Skeletal muscle tissue (tissue), 4 donors: Measurements from ENCODE around the gene KRTAP4-7. TPM values are rescaled to one million over a fixed set of nuclear protein-coding genes. Genes with fewer than 3 reads are reported as not detected.
"Not testable (repeated sequence)": the region's sequence is repeated elsewhere in the genome, so short reads cannot be mapped to it uniquely, and the experiment has no call there.

Experiments used
- H3K27ac ChIP-seq: one replicate; pipeline ENCODE4 v1.7.0; 2013; ENCODE audit warnings: mild to moderate bottlenecking, low read depth, low read length, inconsistent platforms
- H3K27me3 ChIP-seq, 3 donors: one replicate each; pipeline ENCODE4 v1.7.0; 2013; ENCODE audit warnings: low read length in 3 of 3; ENCODE audit not compliant: control insufficient read depth in 3 of 3, insufficient read depth in 3 of 3
- H3K36me3 ChIP-seq, 3 donors: one replicate each; pipeline ENCODE4 v1.7.0; 2013; ENCODE audit warnings: low read length in 3 of 3; ENCODE audit not compliant: control insufficient read depth in 3 of 3, insufficient read depth in 3 of 3
- H3K4me1 ChIP-seq, 3 donors: one replicate each; pipeline ENCODE4 v1.7.0; 2013; ENCODE audit warnings: low read length in 3 of 3, mild to moderate bottlenecking in 3 of 3; ENCODE audit not compliant: control insufficient read depth in 3 of 3, insufficient read depth in 3 of 3
- H3K4me3 ChIP-seq, 3 donors: one replicate each; pipeline ENCODE4 v1.7.0; 2013; ENCODE audit warnings: low read length in 3 of 3
- H3K9ac ChIP-seq, 3 donors: one replicate each; pipeline ENCODE4 v1.7.0; 2013; ENCODE audit warnings: low read length in 3 of 3, mild to moderate bottlenecking in 3 of 3, moderate library complexity in 2 of 3, low read depth in 1 of 3
- H3K9me3 ChIP-seq, 3 donors: one replicate each; pipeline ENCODE4 v1.7.0; 2013; ENCODE audit warnings: low read length in 3 of 3; ENCODE audit not compliant: control insufficient read depth in 3 of 3
- total RNA-seq: library from RNA; depleted of rRNA; stranded (reverse); fragments of >200 nt; gene quantifications from one replicate; pipeline ENCODE4 v1.2.3, GENCODE V29; 2014
- donor health status: Osteomylitis.

The KRTAP4-7 gene
- total RNA-seq, 1 donor from 2014 or later: not detected

- not testable (repeated sequence) for H3K36me3 ChIP-seq, H3K4me1 ChIP-seq, H3K9ac ChIP-seq, H3K27ac ChIP-seq, H3K9me3 ChIP-seq, H3K27me3 ChIP-seq, H3K4me3 ChIP-seq
These were observed 4.9 kb downstream of the KRTAP4-7 start for GRCh38 chr17:41088760-41089352.

GRCh38 chr17:41096055-41096454 is 12.1 kb downstream of the KRTAP4-7 start:
- Histone ChIP-seq H3K27ac (no peak overlapping the region), H3K27me3 (peaks cover 0 to 3% (median 0%) of the 10 kb centered on the region in 3 donors), H3K4me1 (no peaks in the 10 kb centered on the region), H3K9me3 (no peaks in the 10 kb centered on the region), H3K36me3 (no peaks in the 10 kb centered on the region), H3K4me3 (no peak overlapping the region), H3K9ac (no peak overlapping the region)

- Histone ChIP-seq H3K27me3 (peaks cover 0 to 3% (median 2%) of the 10 kb centered on the region in 3 donors), H3K27ac (no peak within 1 kb of the TSS), H3K9me3 (no peaks in the 10 kb centered on the region), H3K36me3 (no peaks in the 10 kb centered on the region), H3K4me1 (no peaks in the 10 kb centered on the region), H3K9ac (no peak within 1 kb of the TSS), H3K4me3 (no peak within 1 kb of the TSS)
These were observed 14.1 kb downstream of the KRTAP4-7 start, which contains the start of gene KRTAP4-8 for GRCh38 chr17:41098042-41098441. Gene KRTAP4-8, minus strand, starts transcription at chr17:41098142. Its CDS starts 58 bp downstream, at chr17:41098084.

GRCh38 chr17:41098481-41098880 is 14.5 kb downstream of the KRTAP4-7 start:
- no peaks in the 10 kb centered on the region for H3K9me3 ChIP-seq
- H3K9ac ChIP-seq: no peak overlapping the region
- H3K4me1 ChIP-seq: no peaks in the 10 kb centered on the region
- H3K36me3 ChIP-seq: no peaks in the 10 kb centered on the region
- peaks cover 0 to 3% (median 2%) of the 10 kb centered on the region in 3 donors for H3K27me3 ChIP-seq
- no peak overlapping the region for H3K27ac ChIP-seq
- no peak overlapping the region for H3K4me3 ChIP-seq

- not testable (repeated sequence) for H3K4me3 ChIP-seq, H3K27ac ChIP-seq, H3K9me3 ChIP-seq, H3K4me1 ChIP-seq, H3K27me3 ChIP-seq, H3K36me3 ChIP-seq, H3K9ac ChIP-seq
These were observed 15.9 kb downstream of the KRTAP4-7 start for GRCh38 chr17:41099682-41100480.

- Histone ChIP-seq H3K36me3 (no peaks in the 10 kb centered on the region), H3K4me3 (no peak within 1 kb of the TSS), H3K27ac (no peak within 1 kb of the TSS), H3K9ac (no peak within 1 kb of the TSS), H3K4me1 (no peaks in the 10 kb centered on the region), H3K9me3 (no peaks in the 10 kb centered on the region), H3K27me3 (peaks cover 0 to 5% (median 2%) of the 10 kb centered on the region in 3 donors)
These were observed 17.8 kb downstream of the KRTAP4-7 start, which contains the start of gene KRTAP4-16 for GRCh38 chr17:41101586-41102259. Gene KRTAP4-16, minus strand, starts transcription at chr17:41102209. Its CDS starts 0 bp downstream, at chr17:41102209.

GRCh38 chr17:41103896-41104295 is 19.9 kb downstream of the KRTAP4-7 start:
- Histone ChIP-seq H3K4me3 (no peak overlapping the region), H3K9ac (no peak overlapping the region), H3K36me3 (no peaks in the 10 kb centered on the region), H3K27me3 (peaks cover 0 to 4% (median 2%) of the 10 kb centered on the region in 3 donors), H3K27ac (no peak overlapping the region), H3K9me3 (no peaks in the 10 kb centered on the region), H3K4me1 (no peaks in the 10 kb centered on the region)

- not testable (repeated sequence) for H3K4me3 ChIP-seq, H3K36me3 ChIP-seq, H3K9ac ChIP-seq, H3K27me3 ChIP-seq, H3K9me3 ChIP-seq, H3K4me1 ChIP-seq, H3K27ac ChIP-seq
These were observed 20.6 kb downstream of the KRTAP4-7 start for GRCh38 chr17:41104386-41105038.

- H3K36me3 ChIP-seq, H3K9me3 ChIP-seq, H3K27ac ChIP-seq, H3K4me1 ChIP-seq, H3K9ac ChIP-seq, H3K27me3 ChIP-seq, H3K4me3 ChIP-seq: not testable (repeated sequence)
These were observed 21.4 kb downstream of the KRTAP4-7 start, which contains the start of gene KRTAP4-9 for GRCh38 chr17:41105347-41105746. Gene KRTAP4-9, plus strand, starts transcription at chr17:41105389. Its CDS starts 0 bp downstream, at chr17:41105389.
